HG03066 (cell line): ENCODE results near the gene RPL18.

Experiments used
- ATAC-seq: cut with Tn5 transposase; IDR thresholded peaks from one replicate; pipeline ENCODE4 v1.9.1; 2021; ENCODE audit warnings: low read depth; ENCODE audit not compliant: unreplicated experiment

Gene RPL18

DNA sequence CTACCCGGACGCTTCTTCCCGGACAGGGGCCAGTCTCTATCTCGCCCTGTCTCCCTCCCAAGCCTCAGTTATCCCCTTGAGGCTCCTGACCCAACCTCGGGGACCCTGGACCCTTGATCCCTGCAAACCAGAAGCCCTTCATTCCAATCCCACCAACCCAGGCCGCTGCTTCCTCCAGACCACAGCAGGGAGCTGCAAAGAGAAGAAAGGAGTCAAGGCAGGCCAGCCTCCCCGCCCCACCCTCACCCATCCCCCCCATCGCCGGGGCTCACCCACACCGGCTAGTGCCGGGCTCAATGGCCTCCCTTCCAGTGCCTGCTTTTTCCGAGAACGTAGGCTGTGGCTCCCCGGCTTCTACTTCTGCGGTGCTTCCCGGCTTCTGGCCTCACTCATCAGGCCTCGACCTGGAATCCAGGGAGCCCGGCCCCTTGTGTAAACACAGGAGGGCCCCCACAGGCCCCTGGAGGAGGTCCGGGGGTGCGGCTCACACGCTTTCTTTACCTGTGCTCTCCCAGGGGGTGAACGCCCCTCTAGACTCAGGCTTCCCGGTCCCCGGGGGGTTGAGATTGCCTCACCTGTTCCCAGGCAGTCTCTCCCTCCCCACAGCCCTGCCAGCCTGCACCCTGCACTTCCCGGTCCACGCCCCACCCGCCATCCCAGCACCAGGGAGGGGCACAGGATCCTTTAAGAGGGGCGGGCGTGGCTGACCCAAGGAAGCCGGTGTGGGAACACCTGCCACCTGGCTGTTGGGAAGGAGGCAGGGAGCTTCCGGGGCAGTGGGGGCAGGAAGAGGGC is 4.3 kb downstream of the RPL18 start, which contains the start of gene FAM83E:
FAM83E (minus strand) TSS at position 641 of the 795 bp plus-strand sequence. CDS start 1,704 bp downstream, outside the sequence.
- ATAC-seq: no peak

DNA sequence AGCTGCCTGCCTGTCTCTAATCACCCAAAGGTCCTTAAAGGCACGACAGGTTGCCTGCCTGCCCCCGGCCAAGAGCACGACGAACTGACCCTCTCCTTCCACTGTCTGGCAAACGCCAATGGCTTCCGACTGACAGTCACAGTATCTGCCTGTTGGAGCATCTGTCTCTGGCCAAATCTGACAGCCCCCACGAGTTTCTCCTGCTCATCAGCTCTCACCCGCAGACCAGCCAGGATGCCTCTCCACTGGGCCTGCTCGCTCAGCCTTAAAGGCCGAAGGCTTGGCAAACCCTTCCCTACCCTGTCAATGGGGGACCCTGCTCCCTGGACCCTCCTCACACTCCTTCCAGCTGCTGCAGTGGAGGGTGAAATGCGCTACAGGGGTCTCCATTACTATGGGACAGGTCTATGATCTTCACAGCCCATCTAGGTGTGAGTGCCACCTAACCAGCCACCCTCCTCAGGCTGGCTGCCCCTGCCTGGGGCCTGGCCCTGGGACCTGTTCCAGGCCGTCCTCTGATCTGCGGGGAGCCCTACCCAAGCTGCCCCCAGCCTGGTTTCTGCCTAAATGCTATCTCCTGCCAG is 5.0 kb downstream of the RPL18 start:
- no peak for ATAC-seq

GRCh38 chr19:48613024-48613851 is 5.7 kb downstream of the RPL18 start:
- no peak for ATAC-seq

- no peak for ATAC-seq
Measured at GRCh38 chr19:48611872-48612271, 7.1 kb downstream of the RPL18 start.

- no peak for ATAC-seq
Measured at GRCh38 chr19:48609571-48610108, 9.3 kb downstream of the RPL18 start.

GRCh38 chr19:48608798-48609263 is 10.1 kb downstream of the RPL18 start:
- ATAC-seq: no peak

GRCh38 chr19:48607359-48607755 is 11.6 kb downstream of the RPL18 start:
- no peak for ATAC-seq

DNA sequence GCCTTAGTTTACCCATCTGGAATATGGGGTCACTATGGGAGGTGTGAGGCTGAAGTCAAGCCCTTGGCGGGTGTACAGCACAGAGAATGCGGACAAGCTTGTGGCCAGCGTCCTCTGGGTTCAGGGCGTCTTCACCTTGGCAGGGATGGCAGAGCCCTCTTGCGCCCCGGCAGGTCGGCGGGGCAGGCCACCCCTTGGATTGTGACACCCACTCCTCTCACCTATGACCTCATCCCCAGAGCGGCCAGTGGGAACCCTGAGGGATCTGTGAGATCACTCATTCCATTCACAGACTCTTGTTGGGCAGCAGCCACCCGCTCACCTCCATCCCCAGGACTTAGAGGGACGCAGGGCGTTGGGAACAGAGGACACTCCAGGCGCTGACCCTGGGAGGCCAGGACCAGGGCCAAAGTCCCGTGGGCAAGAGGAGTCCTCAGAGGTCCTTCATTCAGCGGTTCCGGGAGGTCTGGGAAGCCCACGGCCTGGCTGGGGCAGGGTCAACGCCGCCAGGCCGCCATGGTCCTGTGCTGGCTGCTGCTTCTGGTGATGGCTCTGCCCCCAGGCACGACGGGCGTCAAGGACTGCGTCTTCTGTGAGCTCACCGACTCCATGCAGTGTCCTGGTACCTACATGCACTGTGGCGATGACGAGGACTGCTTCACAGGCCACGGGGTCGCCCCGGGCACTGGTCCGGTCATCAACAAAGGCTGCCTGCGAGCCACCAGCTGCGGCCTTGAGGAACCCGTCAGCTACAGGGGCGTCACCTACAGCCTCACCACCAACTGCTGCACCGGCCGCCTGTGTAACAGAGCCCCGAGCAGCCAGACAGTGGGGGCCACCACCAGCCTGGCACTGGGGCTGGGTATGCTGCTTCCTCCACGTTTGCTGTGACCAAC is 12.3 kb downstream of the RPL18 start, which contains the start of gene SPACA4:
SPACA4 (plus strand) TSS at position 280 of the 896 bp plus-strand sequence; CDS start at position 517, 237 bp downstream.
- ATAC-seq: no peak

GRCh38 chr19:48603850-48604249 is 15.1 kb downstream of the RPL18 start:
- no peak for ATAC-seq

GRCh38 chr19:48603449-48603848 is 15.5 kb downstream of the RPL18 start:
- ATAC-seq: no peak

DNA sequence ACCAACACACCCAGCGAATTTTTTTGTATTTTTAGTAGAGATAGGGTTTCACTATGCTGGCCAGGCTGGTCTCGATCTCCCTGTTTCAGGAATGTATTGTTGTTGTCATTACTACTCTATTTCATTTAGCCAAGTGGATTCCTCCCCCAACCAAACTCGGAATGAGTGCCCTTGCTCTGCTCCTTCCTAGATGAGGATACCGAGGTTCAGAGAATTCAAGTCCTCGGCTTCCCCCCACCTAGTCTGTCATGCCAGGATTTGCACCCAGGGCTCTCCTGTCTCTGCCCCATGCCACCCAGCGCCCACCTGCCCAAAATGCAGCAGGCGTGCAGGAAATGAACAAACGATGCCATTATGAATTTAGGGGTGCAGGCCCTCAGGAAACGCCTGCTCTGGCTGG is 16.0 kb downstream of the RPL18 start:
- ATAC-seq: no peak

GRCh38 chr19:48600679-48601417 is 18.1 kb downstream of the RPL18 start:
- ATAC-seq: no peak

DNA sequence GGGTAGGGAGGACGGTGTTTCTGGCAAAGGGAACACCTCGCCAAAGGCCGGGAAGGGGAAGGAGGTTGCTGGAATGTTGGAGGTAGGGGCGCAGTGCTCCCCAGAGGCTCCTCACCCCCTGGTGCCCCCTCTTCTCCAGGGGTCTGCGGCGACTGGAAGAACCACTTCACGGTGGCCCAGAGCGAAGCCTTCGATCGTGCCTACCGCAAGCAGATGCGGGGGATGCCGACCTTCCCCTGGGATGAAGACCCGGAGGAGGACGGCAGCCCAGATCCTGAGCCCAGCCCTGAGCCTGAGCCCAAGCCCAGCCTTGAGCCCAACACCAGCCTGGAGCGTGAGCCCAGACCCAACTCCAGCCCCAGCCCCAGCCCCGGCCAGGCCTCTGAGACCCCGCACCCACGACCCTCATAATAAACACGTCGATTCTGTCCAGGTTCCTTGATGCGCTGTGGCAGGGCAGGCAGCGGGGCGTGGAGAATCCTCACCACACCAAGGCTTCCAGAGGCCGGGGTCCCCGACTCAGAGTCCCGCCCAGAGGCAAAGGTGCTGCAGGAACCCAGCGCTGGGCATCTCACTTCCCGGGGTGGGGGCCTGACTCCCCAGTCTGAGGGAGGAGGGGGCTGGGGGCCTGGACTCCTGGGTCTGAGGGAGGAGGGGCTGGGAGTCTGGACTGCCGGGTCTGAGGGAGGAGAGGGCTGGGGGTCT is 19.8 kb downstream of the RPL18 start:
- no peak for ATAC-seq

DNA sequence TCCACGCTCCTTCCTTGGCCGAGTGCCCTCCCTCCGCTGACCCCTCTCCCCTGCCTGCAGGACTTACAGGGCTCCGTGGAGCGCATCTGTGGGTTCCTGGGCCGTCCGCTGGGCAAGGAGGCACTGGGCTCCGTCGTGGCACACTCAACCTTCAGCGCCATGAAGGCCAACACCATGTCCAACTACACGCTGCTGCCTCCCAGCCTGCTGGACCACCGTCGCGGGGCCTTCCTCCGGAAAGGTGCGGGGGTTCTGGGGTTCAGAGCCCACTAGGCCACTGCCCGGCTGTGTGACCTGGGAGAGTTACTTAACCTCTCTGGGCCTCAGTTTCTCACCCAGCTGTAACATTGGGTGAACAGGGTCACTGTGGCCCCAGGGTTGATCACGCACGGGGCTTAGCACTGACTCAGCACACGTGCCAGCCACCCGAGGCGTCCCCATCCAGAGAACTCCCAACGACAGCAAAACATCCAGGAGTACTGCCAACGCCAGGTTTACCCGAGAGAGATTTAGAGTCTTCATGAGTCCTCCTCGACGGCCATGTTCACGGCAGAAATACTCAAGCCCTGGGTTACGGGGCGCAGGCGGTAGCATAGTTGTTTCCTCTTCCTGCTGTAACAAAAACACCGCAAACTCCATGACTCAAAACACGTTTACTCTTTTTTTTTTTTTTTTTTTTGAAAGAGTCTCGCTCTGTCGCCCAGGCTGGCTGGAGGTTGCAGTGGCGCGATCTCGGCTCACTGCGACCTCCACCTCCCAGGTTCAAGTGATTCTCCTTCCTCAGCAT is 22.1 kb downstream of the RPL18 start:
- no peak for ATAC-seq

GRCh38 chr19:48596237-48596636 is 22.7 kb downstream of the RPL18 start:
- no peak for ATAC-seq

DNA sequence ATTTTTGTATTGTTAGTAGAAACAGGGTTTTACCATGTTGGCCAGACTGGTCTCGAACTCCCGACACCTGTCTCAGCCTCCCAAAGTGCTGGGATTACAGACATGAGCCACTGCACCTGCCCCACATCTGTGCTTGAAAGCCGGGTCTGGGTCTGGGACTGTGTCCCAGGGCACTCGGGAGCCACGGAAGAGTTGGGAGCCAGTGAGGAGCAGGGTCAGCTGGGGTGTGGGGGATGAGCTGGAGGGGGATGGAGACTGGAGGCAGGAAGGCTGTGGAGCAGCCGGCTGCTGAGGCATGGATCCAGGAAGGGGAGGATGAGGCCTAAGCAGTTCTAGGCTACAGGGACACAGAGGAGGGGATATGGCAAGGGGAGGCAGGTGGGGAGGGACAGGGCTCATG is 23.1 kb downstream of the RPL18 start:
- ATAC-seq: no peak

- no peak for ATAC-seq
Measured at GRCh38 chr19:48595171-48595570, 23.8 kb downstream of the RPL18 start.

DNA sequence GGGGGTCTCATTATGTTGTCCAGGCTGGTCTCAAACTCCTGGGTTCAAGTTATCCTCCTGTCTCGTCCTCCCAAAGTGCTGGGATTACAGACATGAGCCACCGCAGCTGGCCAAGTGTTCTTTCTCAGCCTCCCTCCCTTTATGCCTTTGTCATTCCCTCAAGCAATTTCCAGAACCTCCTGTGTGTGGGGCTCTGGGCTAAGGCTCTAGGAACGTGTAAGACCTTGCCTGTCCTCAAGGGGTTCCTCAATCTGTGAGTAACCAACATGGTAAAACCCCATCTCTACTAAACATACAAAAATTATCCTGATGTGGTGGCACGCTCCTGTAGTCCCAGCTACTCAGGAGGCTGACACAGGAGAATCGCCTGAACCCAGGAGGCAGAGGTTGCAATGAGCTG is 28.0 kb downstream of the RPL18 start:
- no peak for ATAC-seq
